Body of pancreas (tissue), 4 donors: ENCODE measurements around the gene CASR. TPM values are rescaled to one million over a fixed set of nuclear protein-coding genes. Genes with fewer than 3 reads are reported as not detected.
"Not testable (repeated sequence)": the region's sequence is repeated elsewhere in the genome, so short reads cannot be mapped to it uniquely, and the experiment has no call there.

Experiments
- ATAC-seq: fragments of 150-250 bp; one replicate; pipeline ENCODE4 v1.9.1; 2016
- DNase-seq, 4 donors: peaks; one replicate each; pipeline ENCODE4 v3.0.0-alpha.2; 2019
- H3K27ac ChIP-seq, 4 donors: fragments of 200-600 bp; sonication (generic); 1 replicate in 3 of 4; 2 replicates in 1 of 4; pipeline versions ENCODE4 v1.5.1 to v1.6.1; 2016 to 2019; ENCODE audit warnings: mild to moderate bottlenecking in 1 of 4, mixed read lengths in 1 of 4, moderate library complexity in 1 of 4
- H3K27me3 ChIP-seq, 2 donors: fragments of 200-600 bp; sonication (generic); one replicate each; pipeline ENCODE4 v1.6.0; 2016; ENCODE audit warnings: mild to moderate bottlenecking in 1 of 2
- H3K36me3 ChIP-seq, 2 donors: fragments of 200-600 bp; sonication (generic); replicated peaks in 1 of 2; 2 replicates each; pipeline ENCODE4 v1.5.1; 2016; ENCODE audit warnings: low read depth in 2 of 2; ENCODE audit not compliant: insufficient read depth in 1 of 2
- H3K4me1 ChIP-seq: fragments of 200-600 bp; sonication (generic); one replicate; pipeline ENCODE4 v1.6.0; 2016
- H3K4me3 ChIP-seq, 2 donors: fragments of 200-600 bp; sonication (generic); 1 replicate in 1 of 2; 2 replicates in 1 of 2; pipeline ENCODE4 v1.5.1; 2016 to 2019
- H3K9me3 ChIP-seq, 3 donors: fragments of 200-600 bp; sonication (generic); 1 replicate in 2 of 3; 2 replicates in 1 of 3; pipeline ENCODE4 v1.5.1; 2016
- CTCF ChIP-seq, 7 experiments: fragments of 450-650 bp in 4 of 7; fragments of 200-600 bp in 3 of 7; sonication (generic) in 3 of 7; IDR thresholded peaks; one replicate each; pipeline ENCODE4 v1.5.1; 2016 to 2019; ENCODE audit warnings: antibody characterized with exemption in 7 of 7
- POLR2A ChIP-seq, 3 donors: fragments of 450-650 bp; IDR thresholded peaks; one replicate each; pipeline ENCODE4 v1.6.1; 2016; ENCODE audit warnings: antibody characterized with exemption in 3 of 3, mild to moderate bottlenecking in 2 of 3
- WGBS, 2 donors: methylation state at CpG; one replicate each; pipeline ENCODE4 v1.1.5; 2017; 5-methylcytosine and 5-hydroxymethylcytosine counted together
- intact Hi-C: fragments of 100-400 bp; cut with DNase I; formaldehyde crosslinking; loops from one replicate; pipeline ENCODE4 v1.15.1; 2023
- total RNA-seq, 2 donors: library from RNA; depleted of rRNA; stranded (reverse); fragments of >200 nt; gene quantifications; one replicate each; pipeline ENCODE4 v1.1.0, GENCODE V29; 2016

CASR gene
- total RNA-seq, 2 donors from 2014 or later: 8.9 to 11.9 TPM

- intact Hi-C loops: no loop called here
- Histone ChIP-seq H3K9me3 (no peaks in the 10 kb centered on the region), H3K36me3 (no peaks in the 10 kb centered on the region), H3K27me3 (no peaks in the 10 kb centered on the region), H3K4me1 (peaks cover 17% of the 10 kb centered on the region), H3K4me3 (no peak overlapping the region), H3K27ac (peak overlapping the region in 1 of 4 donors; percentile 21)
- TF ChIP-seq POLR2A (IDR thresholded peaks at IDR 0.05): no peak
- no peak for TF ChIP-seq CTCF (IDR thresholded peaks at IDR 0.05)
- 59 to 70% methylated on average over 3 of the region's 3 CpGs for WGBS, 2 donors
- ATAC-seq (no peak), DNase-seq (no peak)
Measured at GRCh38 chr3:122190525-122190924, 7.1 kb downstream of the CASR start.

GRCh38 chr3:122198966-122199365, 15.5 kb downstream of the CASR start:
- Histone ChIP-seq H3K9me3 (no peaks in the 10 kb centered on the region), H3K36me3 (no peaks in the 10 kb centered on the region), H3K27me3 (peaks cover 0 to 2% of the 10 kb centered on the region in 2 donors), H3K4me3 (no peak overlapping the region), H3K27ac (no peak overlapping the region), H3K4me1 (no peaks in the 10 kb centered on the region)
- TF ChIP-seq CTCF (IDR thresholded peaks at IDR 0.05) (no peak), POLR2A (IDR thresholded peaks at IDR 0.05) (no peak)
- no peak for DNase-seq
- ATAC-seq: no peak
- 87 to 88% methylated on average over 2 of the region's 2 CpGs for WGBS, 2 donors
- intact Hi-C loops: no loop called here

GRCh38 chr3:122199552-122199951, 16.1 kb downstream of the CASR start:
- 85% methylated on average over 4 of the region's 4 CpGs for WGBS, 2 donors

GRCh38 chr3:122200661-122201060, 17.2 kb downstream of the CASR start:
- no peak for ATAC-seq

More at GRCh38 chr3:122199552-122199951, 16.1 kb downstream of the CASR start:
- H3K4me3 ChIP-seq: no peak overlapping the region
- no peaks in the 10 kb centered on the region for H3K36me3 ChIP-seq
- no peaks in the 10 kb centered on the region for H3K9me3 ChIP-seq
- TF ChIP-seq POLR2A (IDR thresholded peaks at IDR 0.05): no peak
- no peak for TF ChIP-seq CTCF (IDR thresholded peaks at IDR 0.05)
- no peak overlapping the region for H3K27ac ChIP-seq
- intact Hi-C loops: no loop called here
- peaks cover 0 to 2% of the 10 kb centered on the region in 2 donors for H3K27me3 ChIP-seq
- DNase-seq (no peak), ATAC-seq (no peak)
- H3K4me1 ChIP-seq: no peaks in the 10 kb centered on the region

GRCh38 chr3:122201476-122201875, 18.0 kb downstream of the CASR start:
- H3K36me3 ChIP-seq, H3K9me3 ChIP-seq, H3K27me3 ChIP-seq, ATAC-seq, DNase-seq, H3K4me3 ChIP-seq, H3K27ac ChIP-seq, H3K4me1 ChIP-seq, intact Hi-C loops: not testable (repeated sequence)
- 71% methylated on average over 3 of the region's 25 CpGs; no CpG with 5 or more reads in 1 of the 2 donors for WGBS, 2 donors

More at GRCh38 chr3:122200661-122201060, 17.2 kb downstream of the CASR start:
- DNase-seq: no peak
- Histone ChIP-seq H3K4me1 (no peaks in the 10 kb centered on the region), H3K27me3 (peaks cover 0 to 2% of the 10 kb centered on the region in 2 donors), H3K4me3 (no peak overlapping the region), H3K27ac (no peak overlapping the region), H3K36me3 (no peaks in the 10 kb centered on the region), H3K9me3 (no peaks in the 10 kb centered on the region)
- TF ChIP-seq CTCF (IDR thresholded peaks at IDR 0.05): no peak
- TF ChIP-seq POLR2A (IDR thresholded peaks at IDR 0.05): no peak
- intact Hi-C loops: no loop called here
- 46 to 51% methylated on average over 2 to 3 of the region's 3 CpGs for WGBS, 2 donors
